ENCODE data around the gene EFHD1. TPM values are rescaled to one million over a fixed set of nuclear protein-coding genes. Genes with fewer than 3 reads are reported as not detected.
"Not testable (repeated sequence)": the region's sequence is repeated elsewhere in the genome, so short reads cannot be mapped to it uniquely, and the experiment has no call there.

EFHD1 gene
- total RNA-seq, 1 donor from 2014 or later = 5.6 TPM

- Mint-ChIP-seq H3K4me3 (no peak overlapping the region), H3K9me3 (peaks cover 4% of the 10 kb centered on the region), H3K27ac (peak overlapping the region; percentile 10), H3K27me3 (ENCODE audit: low read depth) (no peaks in the 10 kb centered on the region), H3K36me3 (peaks cover 41% of the 10 kb centered on the region), H3K4me1 (peaks cover 12% of the 10 kb centered on the region)
- DNase-seq (ENCODE audit: low spot score in 2 of 2, unreplicated experiment in 2 of 2) = no peak
- TF ChIP-seq CTCF (IDR thresholded peaks at IDR 0.05; ENCODE audit: unreplicated experiment) = no peak
Measured at GRCh38 chr2:232714969-232715368, 81.6 kb downstream of the EFHD1 start.

GRCh38 chr2:232720056-232720455 lies 86.7 kb downstream of the EFHD1 start:
- H3K27ac Mint-ChIP-seq; H3K9me3 Mint-ChIP-seq; H3K4me3 Mint-ChIP-seq; DNase-seq (ENCODE audit: low spot score in 2 of 2, unreplicated experiment in 2 of 2); H3K4me1 Mint-ChIP-seq; H3K27me3 Mint-ChIP-seq (ENCODE audit: low read depth): not testable (repeated sequence)
- H3K36me3 Mint-ChIP-seq = peaks cover 39% of the 10 kb centered on the region

GRCh38 chr2:232721261-232721660 lies 87.9 kb downstream of the EFHD1 start:
- no peaks in the 10 kb centered on the region for H3K27me3 Mint-ChIP-seq (ENCODE audit: low read depth)

GRCh38 chr2:232721882-232722281 lies 88.5 kb downstream of the EFHD1 start:
- Mint-ChIP-seq H3K9me3 (peaks cover 4% of the 10 kb centered on the region), H3K27ac (no peak overlapping the region), H3K27me3 (ENCODE audit: low read depth) (no peaks in the 10 kb centered on the region), H3K36me3 (peaks cover 43% of the 10 kb centered on the region), H3K4me1 (no peaks in the 10 kb centered on the region), H3K4me3 (no peak overlapping the region)
- DNase-seq (ENCODE audit: low spot score in 2 of 2, unreplicated experiment in 2 of 2) = no peak
- no peak for TF ChIP-seq CTCF (IDR thresholded peaks at IDR 0.05; ENCODE audit: unreplicated experiment)

More at GRCh38 chr2:232721261-232721660, 87.9 kb downstream of the EFHD1 start:
- no peak for DNase-seq (ENCODE audit: low spot score in 2 of 2, unreplicated experiment in 2 of 2)
- Mint-ChIP-seq H3K27ac (no peak overlapping the region), H3K4me3 (no peak overlapping the region), H3K9me3 (peaks cover 4% of the 10 kb centered on the region), H3K4me1 (no peaks in the 10 kb centered on the region), H3K36me3 (peaks cover 44% of the 10 kb centered on the region)
- no peak for TF ChIP-seq CTCF (IDR thresholded peaks at IDR 0.05; ENCODE audit: unreplicated experiment)

GRCh38 chr2:232723027-232723426 lies 89.6 kb downstream of the EFHD1 start:
- H3K9me3 Mint-ChIP-seq = no peaks in the 10 kb centered on the region
- no peak for DNase-seq (ENCODE audit: low spot score in 2 of 2, unreplicated experiment in 2 of 2)
- H3K4me1 Mint-ChIP-seq = no peaks in the 10 kb centered on the region
- no peak overlapping the region for H3K4me3 Mint-ChIP-seq
- H3K36me3 Mint-ChIP-seq = peaks cover 45% of the 10 kb centered on the region
- no peaks in the 10 kb centered on the region for H3K27me3 Mint-ChIP-seq (ENCODE audit: low read depth)
- H3K27ac Mint-ChIP-seq = no peak overlapping the region
- no peak for TF ChIP-seq CTCF (IDR thresholded peaks at IDR 0.05; ENCODE audit: unreplicated experiment)

- Mint-ChIP-seq H3K4me3 (no peak overlapping the region), H3K9me3 (no peaks in the 10 kb centered on the region), H3K4me1 (peaks cover 4% of the 10 kb centered on the region), H3K27me3 (ENCODE audit: low read depth) (no peaks in the 10 kb centered on the region), H3K36me3 (peaks cover 28% of the 10 kb centered on the region), H3K27ac (no peak overlapping the region)
- no peak for DNase-seq (ENCODE audit: low spot score in 2 of 2, unreplicated experiment in 2 of 2)
- TF ChIP-seq CTCF (IDR thresholded peaks at IDR 0.05; ENCODE audit: unreplicated experiment) = no peak
Measured at GRCh38 chr2:232728785-232729184, 95.4 kb downstream of the EFHD1 start.

Measured in mesothelial cell of epicardium (in vitro differentiated cells).